H1 (cell line): ENCODE measurements around the gene FAU. TPM values are rescaled to one million over a fixed set of nuclear protein-coding genes. Genes with fewer than 3 reads are reported as not detected.

ENCODE experiments used
- CTCF ChIA-PET: fragments of 300-600 bp; sonication (Branson Sonifier 250); formaldehyde crosslinking; loops from one replicate; lab custom pipeline; 2021; ENCODE audit not compliant: partially characterized antibody; lab: Charles Lee
- POLR2A ChIA-PET: fragments of 300-600 bp; sonication (Branson Sonifier 250); formaldehyde crosslinking; loops from one replicate; lab custom pipeline; 2021; ENCODE audit warnings: inconsistent platforms; ENCODE audit not compliant: partially characterized antibody; lab: Charles Lee
- DNase-seq, 2 experiments: peaks; one replicate each; pipeline versions ENCODE4 v3.0.0 to v3.0.0-alpha.2; 2010 to 2022; ENCODE audit warnings: low spot score in 2 of 2, low read depth in 1 of 2, mixed read lengths in 1 of 2
- FAIRE-seq: peaks from 2 replicates; lab custom pipeline; 2011; peaks lifted over from hg19 to GRCh38; lab: Jason Lieb, UNC
- H2AFZ ChIP-seq: 2 replicates; pipeline ENCODE4 v1.8.1; 2012; ENCODE audit warnings: low read length, inconsistent platforms
- H2AK5ac ChIP-seq: 2 replicates; pipeline ENCODE4 v1.6.1; 2013; ENCODE audit warnings: low read depth, low read length
- H2BK120ac ChIP-seq: replicated peaks from 2 replicates; pipeline ENCODE3; 2013; ENCODE audit warnings: low read depth, low read length, inconsistent platforms
- H2BK12ac ChIP-seq: 2 replicates; pipeline ENCODE4 v1.6.1; 2013; ENCODE audit warnings: low read depth, low read length
- H2BK15ac ChIP-seq: 2 replicates; pipeline ENCODE4 v1.6.1; 2013; ENCODE audit warnings: low read length
- H2BK20ac ChIP-seq: 2 replicates; pipeline ENCODE4 v1.6.1; 2013; ENCODE audit warnings: low read length
- H2BK5ac ChIP-seq: 2 replicates; pipeline ENCODE4 v1.6.1; 2013; ENCODE audit warnings: low read depth, low read length
- H3K14ac ChIP-seq: 2 replicates; pipeline ENCODE4 v1.6.1; 2013; ENCODE audit warnings: inconsistent platforms; ENCODE audit not compliant: insufficient read length
- H3K18ac ChIP-seq: 2 replicates; pipeline ENCODE4 v1.6.1; 2013; ENCODE audit warnings: low read length; ENCODE audit errors: extremely low read depth
- H3K23ac ChIP-seq: 2 replicates; pipeline ENCODE4 v1.6.1; 2013; ENCODE audit warnings: inconsistent platforms; ENCODE audit not compliant: insufficient read length
- H3K23me2 ChIP-seq: 2 replicates; pipeline ENCODE4 v1.6.1; 2013; ENCODE audit warnings: low read depth, low read length
- H3K27ac ChIP-seq: 2 replicates; pipeline ENCODE4 v1.6.1; 2011; ENCODE audit warnings: low read depth, low read length, inconsistent platforms
- H3K27me3 ChIP-seq, 4 experiments: replicated peaks in 1 of 4; 1 replicate in 1 of 4; 2 replicates in 3 of 4; pipeline versions ENCODE4 v1.6.1 to v1.8.1; 2011 to 2013; ENCODE audit warnings: low read length in 3 of 4, mild to moderate bottlenecking in 3 of 4, inconsistent platforms in 2 of 4, mixed read lengths in 2 of 4, moderate library complexity in 1 of 4; ENCODE audit not compliant: control insufficient read depth in 3 of 4, insufficient read depth in 3 of 4; ENCODE audit errors: extremely low read depth in 1 of 4
- H3K36me3 ChIP-seq, 4 experiments: 2 replicates each; pipeline versions ENCODE4 v1.6.1 to v1.8.1; 2011 to 2013; ENCODE audit warnings: mild to moderate bottlenecking in 4 of 4, low read length in 3 of 4, moderate library complexity in 2 of 4, control low read depth in 1 of 4, inconsistent platforms in 1 of 4; ENCODE audit not compliant: insufficient read depth in 4 of 4, control insufficient read depth in 2 of 4
- H3K4ac ChIP-seq: replicated peaks from 2 replicates; pipeline ENCODE3; 2013; ENCODE audit warnings: low read length, low read depth, mixed read lengths, inconsistent platforms; ENCODE audit not compliant: insufficient read length
- H3K4me1 ChIP-seq, 4 experiments: replicated peaks in 1 of 4; 1 replicate in 1 of 4; 2 replicates in 3 of 4; pipeline versions ENCODE4 v1.6.1 to v1.8.1; 2011 to 2013; ENCODE audit warnings: low read length in 3 of 4, inconsistent platforms in 2 of 4, mixed read lengths in 1 of 4; ENCODE audit not compliant: insufficient read depth in 4 of 4, control insufficient read depth in 3 of 4
- H3K4me2 ChIP-seq, 2 experiments: 2 replicates each; pipeline versions ENCODE4 v1.6.1 to v1.8.1; 2011 to 2013; ENCODE audit warnings: low read depth in 2 of 2, low read length in 2 of 2, control low read depth in 1 of 2, inconsistent platforms in 1 of 2, mild to moderate bottlenecking in 1 of 2; ENCODE audit not compliant: insufficient read depth in 1 of 2
- H3K4me3 ChIP-seq, 4 experiments: fragments of 200-600, 300-600 bp in 1 of 4; sonication (generic), shearing (Covaris generic), sonication (Bioruptor Twin) in 1 of 4; 2 replicates each; pipeline versions ENCODE4 v1.5.1 to v1.8.1; 2011 to 2016; ENCODE audit warnings: low read length in 4 of 4, low read depth in 3 of 4, control low read depth in 2 of 4, inconsistent platforms in 2 of 4, mild to moderate bottlenecking in 2 of 4, mixed read lengths in 1 of 4, moderate library complexity in 1 of 4; ENCODE audit not compliant: insufficient read depth in 2 of 4; ENCODE audit errors: extremely low read depth in 1 of 4
- H3K56ac ChIP-seq: replicated peaks from 2 replicates; pipeline ENCODE3; 2013; ENCODE audit warnings: low read depth, mild to moderate bottlenecking, mixed read lengths, low read length, inconsistent platforms; ENCODE audit not compliant: insufficient read length
- H3K79me1 ChIP-seq: 2 replicates; pipeline ENCODE4 v1.6.1; 2013; ENCODE audit warnings: low read depth, low read length, control low read depth
- H3K79me2 ChIP-seq, 2 experiments: 2 replicates each; pipeline versions ENCODE4 v1.6.1 to v1.8.1; 2012 to 2013; ENCODE audit warnings: low read length in 2 of 2, mild to moderate bottlenecking in 2 of 2, inconsistent platforms in 1 of 2; ENCODE audit not compliant: insufficient read depth in 2 of 2, control insufficient read depth in 1 of 2
- H3K9ac ChIP-seq, 4 experiments: replicated peaks in 1 of 4; 1 replicate in 1 of 4; 2 replicates in 3 of 4; pipeline versions ENCODE4 v1.6.1 to v1.8.1; 2011 to 2013; ENCODE audit warnings: low read depth in 3 of 4, low read length in 3 of 4, control low read depth in 2 of 4, mild to moderate bottlenecking in 2 of 4, moderate library complexity in 2 of 4, inconsistent platforms in 1 of 4; ENCODE audit errors: extremely low read depth in 1 of 4
- H3K9me3 ChIP-seq, 2 experiments: 2 replicates each; pipeline versions ENCODE4 v1.6.1 to v1.8.1; 2012 to 2013; ENCODE audit warnings: mild to moderate bottlenecking in 2 of 2, moderate library complexity in 2 of 2, control low read depth in 1 of 2, inconsistent platforms in 1 of 2, low read depth in 1 of 2, low read length in 1 of 2, mixed read lengths in 1 of 2; ENCODE audit not compliant: insufficient read depth in 2 of 2
- H4K20me1 ChIP-seq, 2 experiments: replicated peaks in 1 of 2; 2 replicates each; pipeline versions ENCODE3 to v1.8.1; 2011 to 2013; ENCODE audit warnings: inconsistent platforms in 2 of 2, low read length in 2 of 2, mild to moderate bottlenecking in 1 of 2; ENCODE audit not compliant: insufficient read depth in 2 of 2, control insufficient read depth in 1 of 2
- H4K5ac ChIP-seq: 2 replicates; pipeline ENCODE4 v1.6.1; 2013; ENCODE audit warnings: low read length, low read depth, mixed read lengths, inconsistent platforms; ENCODE audit not compliant: insufficient read length
- H4K8ac ChIP-seq: 2 replicates; pipeline ENCODE4 v1.8.0; 2013; ENCODE audit warnings: mild to moderate bottlenecking, moderate library complexity, low read length, inconsistent platforms; ENCODE audit not compliant: insufficient read depth; ENCODE audit errors: extremely low read depth
- H4K91ac ChIP-seq: replicated peaks from 2 replicates; pipeline ENCODE3; 2013; ENCODE audit warnings: low read length, mixed read lengths, inconsistent platforms; ENCODE audit not compliant: insufficient read length
- CREB1 ChIP-seq: IDR thresholded peaks from 2 replicates; pipeline ENCODE4 v1.6.1; 2012; ENCODE audit warnings: inconsistent platforms
- GABPA ChIP-seq: IDR thresholded peaks from 2 replicates; pipeline ENCODE4 v1.6.1; 2011; ENCODE audit warnings: mild to moderate bottlenecking, low read length, moderate library complexity, borderline replicate concordance; ENCODE audit not compliant: insufficient read depth
- JUN ChIP-seq: IDR thresholded peaks from 2 replicates; pipeline ENCODE4 v1.6.1; 2011; ENCODE audit warnings: low read depth, mild to moderate bottlenecking, improper control_type of control experiment, low read length
- JUND ChIP-seq: IDR thresholded peaks from 2 replicates; pipeline ENCODE4 v1.6.1; 2011; ENCODE audit warnings: mild to moderate bottlenecking, improper control_type of control experiment, low read length
- MAX ChIP-seq: IDR thresholded peaks from 2 replicates; pipeline ENCODE4 v1.6.1; 2012; ENCODE audit warnings: inconsistent platforms
- POLR2AphosphoS5 ChIP-seq: IDR thresholded peaks from 2 replicates; pipeline ENCODE4 v1.6.1; 2011; ENCODE audit warnings: low read depth, low read length
- RAD21 ChIP-seq, 2 experiments: IDR thresholded peaks in 1 of 2; conservative IDR thresholded peaks in 1 of 2; 2 replicates each; pipeline ENCODE4 v1.6.1; 2011; ENCODE audit warnings: low read depth in 2 of 2, low read length in 2 of 2, improper control_type of control experiment in 1 of 2, inconsistent platforms in 1 of 2, mild to moderate bottlenecking in 1 of 2, moderate library complexity in 1 of 2
- SIRT6 ChIP-seq: IDR thresholded peaks from one replicate; pipeline ENCODE4 v1.7.1; 2012; ENCODE audit warnings: low read length, inconsistent platforms
- SP1 ChIP-seq: IDR thresholded peaks from 2 replicates; pipeline ENCODE4 v1.6.1; 2011; ENCODE audit warnings: low read depth, low read length
- TAF7 ChIP-seq: optimal IDR thresholded peaks from 2 replicates; pipeline ENCODE3; 2011; ENCODE audit warnings: low read depth, mild to moderate bottlenecking, inconsistent platforms, low read length, moderate library complexity, borderline replicate concordance
- WGBS, 2 experiments: shearing (Covaris generic) in 1 of 2; methylation state at CpG; one replicate each; pipeline versions ENCODE4 v1.1.6 to v1.1.7; 2013 to 2015; ENCODE audit warnings: low lambda C conversion rate in 2 of 2, mixed read lengths in 2 of 2, inconsistent platforms in 1 of 2, low coverage in 1 of 2, missing lambda C conversion rate in 1 of 2; ENCODE audit not compliant: insufficient replicate concordance in 2 of 2, insufficient coverage in 1 of 2, insufficient read length in 1 of 2; ENCODE audit errors: extremely low coverage in 1 of 2, missing lambda C conversion rate in 1 of 2; 5-methylcytosine and 5-hydroxymethylcytosine counted together
- polyA plus RNA-seq, 7 experiments: library from polyadenylated mRNA; depleted of rRNA in 3 of 7; stranded (reverse) in 5 of 7; unstranded in 2 of 7; fragments of >200 nt in 5 of 7; fragments of 200-250 nt in 2 of 7; gene quantifications; 1 replicate in 5 of 7; 2 replicates in 1 of 7; 4 replicates in 1 of 7; pipeline versions ENCODE4 v1.2.1 to v1.2.3, GENCODE V29; 2011 to 2013; ENCODE audit warnings: missing spikeins in 2 of 7, mixed read lengths in 2 of 7
- total RNA-seq: library from RNA; stranded (reverse); fragmentation: NEBNext Ultra II Directional; extraction: Animal tissue kit (Norgen Biotek cat#: 25700); gene quantifications from 2 replicates; pipeline ENCODE4 v1.2.1, GENCODE V29; 2021
- TF ChIP-seq, protein P1 (sequence below), 3 experiments: IDR thresholded peaks; 1 replicate in 2 of 3; 2 replicates in 1 of 3; pipeline versions ENCODE4 v1.5.1 to v1.6.1; 2011; ENCODE audit warnings: low read length in 3 of 3, mild to moderate bottlenecking in 3 of 3, inconsistent platforms in 2 of 3, low read depth in 1 of 3, moderate library complexity in 1 of 3; ENCODE audit not compliant: insufficient read depth in 1 of 3; ENCODE audit errors: control extremely low read depth in 1 of 3

Gene FAU
- total and polyA plus RNA-seq, 2 of the 8 experiments (the other 6 are each of a cell fraction or from before 2014, with no cell fraction given): 826 to 896 TPM

DNA sequence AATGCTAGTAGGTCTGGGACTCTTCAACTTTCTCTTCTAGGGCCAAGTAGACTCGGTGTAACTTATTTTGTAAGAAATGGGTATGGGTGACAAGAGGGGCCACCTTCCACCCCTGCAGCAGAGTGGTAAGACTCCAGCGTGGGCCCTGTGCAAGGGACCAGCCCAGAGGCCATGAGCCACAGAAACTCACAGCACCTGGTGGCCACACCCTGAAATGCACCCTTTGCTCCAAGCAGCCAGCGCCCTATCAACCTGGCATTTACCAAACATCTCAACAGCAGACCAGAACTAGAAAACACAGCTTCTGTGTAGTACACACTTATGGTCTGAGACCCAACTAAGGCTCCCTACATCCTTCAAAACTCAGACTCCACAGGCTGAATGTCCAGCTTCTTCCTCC, 43.8 kb downstream of the FAU start:
- Histone ChIP-seq H4K91ac (no peak overlapping the region), H2BK12ac (no peak overlapping the region), H3K23ac (no peak overlapping the region), H3K9me3 (no peaks in the 10 kb centered on the region), H4K8ac (no peak overlapping the region), H3K79me1 (peaks cover 10% of the 10 kb centered on the region; the same call in 1 of the 2 replicates), H4K20me1 (peaks cover 6 to 11% of the 10 kb centered on the region in 2 experiments), H4K5ac (no peak overlapping the region), H3K18ac (no peak overlapping the region), H2BK120ac (no peak overlapping the region), H2BK5ac (no peak overlapping the region), H3K4me3 (no peak overlapping the region), H3K14ac (no peak overlapping the region), H3K4ac (no peak overlapping the region), H3K27me3 (no peaks in the 10 kb centered on the region), H3K9ac (no peak overlapping the region), H3K23me2 (peaks cover 2% of the 10 kb centered on the region; the same call in 1 of the 2 replicates), H2BK15ac (no peak overlapping the region), H3K4me2 (no peak overlapping the region), H3K79me2 (peaks cover 6 to 37% of the 10 kb centered on the region in 2 experiments), H2BK20ac (no peak overlapping the region), H2AFZ (no peak overlapping the region), H3K27ac (no peak overlapping the region), H3K36me3 (peaks cover 20 to 41% (median 36%) of the 10 kb centered on the region in 4 experiments), H2AK5ac (no peak overlapping the region), H3K56ac (no peak overlapping the region), H3K4me1 (peaks cover 0 to 6% (median 2%) of the 10 kb centered on the region in 4 experiments; a peak in 4 of 7 replicates)
- POLR2A ChIA-PET: interaction anchor here (0.7 to 21.6 kb wide), 10 partner anchors 9 to 316 kb away, joined by 3 to 230 read pairs (median 3); partner anchors contain the start of genes ARL2, FAU, MRPL49 and VPS51
- FAIRE-seq (no peak), DNase-seq (peak in 1 of 2 experiments; percentile 86)
- WGBS, 2 experiments: 74% methylated on average over 3 of the region's 3 CpGs; no CpG with 5 or more reads in 1 of the 2 experiments
- CTCF ChIA-PET: interaction anchor here (0.6 to 4.7 kb wide), 25 partner anchors 11 to 482 kb away, joined by 3 to 28 read pairs (median 4); partner anchors contain the start of genes ARL2, NAALADL1 and PYGM
- TF ChIP-seq TAF7 (no peak), GABPA (peak; percentile 72; the same call in 1 of the 2 replicates), CREB1 (no peak), JUN (no peak), SP1 (no peak), MAX (no peak; the same call in 1 of the 2 replicates), POLR2AphosphoS5 (peak; percentile 58; the same call in 1 of the 2 replicates), SIRT6 (no peak), RAD21 (IDR thresholded peaks at IDR 0.05 in 1 of 2, conservative IDR thresholded peaks at IDR 0.05 in 1 of 2; ENCODE audit: low read depth in 2 of 2, low read length in 2 of 2) (peak; percentile 60 to 68), JUND (no peak)
- TF ChIP-seq, protein P1, sequence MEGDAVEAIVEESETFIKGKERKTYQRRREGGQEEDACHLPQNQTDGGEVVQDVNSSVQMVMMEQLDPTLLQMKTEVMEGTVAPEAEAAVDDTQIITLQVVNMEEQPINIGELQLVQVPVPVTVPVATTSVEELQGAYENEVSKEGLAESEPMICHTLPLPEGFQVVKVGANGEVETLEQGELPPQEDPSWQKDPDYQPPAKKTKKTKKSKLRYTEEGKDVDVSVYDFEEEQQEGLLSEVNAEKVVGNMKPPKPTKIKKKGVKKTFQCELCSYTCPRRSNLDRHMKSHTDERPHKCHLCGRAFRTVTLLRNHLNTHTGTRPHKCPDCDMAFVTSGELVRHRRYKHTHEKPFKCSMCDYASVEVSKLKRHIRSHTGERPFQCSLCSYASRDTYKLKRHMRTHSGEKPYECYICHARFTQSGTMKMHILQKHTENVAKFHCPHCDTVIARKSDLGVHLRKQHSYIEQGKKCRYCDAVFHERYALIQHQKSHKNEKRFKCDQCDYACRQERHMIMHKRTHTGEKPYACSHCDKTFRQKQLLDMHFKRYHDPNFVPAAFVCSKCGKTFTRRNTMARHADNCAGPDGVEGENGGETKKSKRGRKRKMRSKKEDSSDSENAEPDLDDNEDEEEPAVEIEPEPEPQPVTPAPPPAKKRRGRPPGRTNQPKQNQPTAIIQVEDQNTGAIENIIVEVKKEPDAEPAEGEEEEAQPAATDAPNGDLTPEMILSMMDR (IDR thresholded peaks at IDR 0.05; ENCODE audit: control extremely low read depth in 1 of 3, insufficient read depth in 1 of 3, low read depth in 1 of 3, low read length in 3 of 3): peak; percentile 79 to 92 (median 88)
